Body of pancreas (tissue), 4 donors: ENCODE results near the gene TRIM24. TPM values are rescaled to one million over a fixed set of nuclear protein-coding genes. Genes with fewer than 3 reads are reported as not detected.

Experiments
- ATAC-seq: fragments of 150-250 bp; one replicate; pipeline ENCODE4 v1.9.1; 2016
- DNase-seq, 4 donors: peaks; one replicate each; pipeline ENCODE4 v3.0.0-alpha.2; 2019
- H3K27ac ChIP-seq, 4 donors: fragments of 200-600 bp; sonication (generic); 1 replicate in 3 of 4; 2 replicates in 1 of 4; pipeline versions ENCODE4 v1.5.1 to v1.6.1; 2016 to 2019; ENCODE audit warnings: mild to moderate bottlenecking in 1 of 4, mixed read lengths in 1 of 4, moderate library complexity in 1 of 4
- H3K27me3 ChIP-seq, 2 donors: fragments of 200-600 bp; sonication (generic); one replicate each; pipeline ENCODE4 v1.6.0; 2016; ENCODE audit warnings: mild to moderate bottlenecking in 1 of 2
- H3K36me3 ChIP-seq, 2 donors: fragments of 200-600 bp; sonication (generic); replicated peaks in 1 of 2; 2 replicates each; pipeline ENCODE4 v1.5.1; 2016; ENCODE audit warnings: low read depth in 2 of 2; ENCODE audit not compliant: insufficient read depth in 1 of 2
- H3K4me1 ChIP-seq: fragments of 200-600 bp; sonication (generic); one replicate; pipeline ENCODE4 v1.6.0; 2016
- H3K4me3 ChIP-seq, 2 donors: fragments of 200-600 bp; sonication (generic); 1 replicate in 1 of 2; 2 replicates in 1 of 2; pipeline ENCODE4 v1.5.1; 2016 to 2019
- H3K9me3 ChIP-seq, 3 donors: fragments of 200-600 bp; sonication (generic); 1 replicate in 2 of 3; 2 replicates in 1 of 3; pipeline ENCODE4 v1.5.1; 2016
- POLR2A ChIP-seq, 3 donors: fragments of 450-650 bp; IDR thresholded peaks; one replicate each; pipeline ENCODE4 v1.6.1; 2016; ENCODE audit warnings: antibody characterized with exemption in 3 of 3, mild to moderate bottlenecking in 2 of 3
- WGBS, 2 donors: methylation state at CpG; one replicate each; pipeline ENCODE4 v1.1.5; 2017; 5-methylcytosine and 5-hydroxymethylcytosine counted together
- intact Hi-C: fragments of 100-400 bp; cut with DNase I; formaldehyde crosslinking; loops from one replicate; pipeline ENCODE4 v1.15.1; 2023
- total RNA-seq, 2 donors: library from RNA; depleted of rRNA; stranded (reverse); fragments of >200 nt; gene quantifications; one replicate each; pipeline ENCODE4 v1.1.0, GENCODE V29; 2016
- TF ChIP-seq, protein P1 (sequence below), 7 experiments: fragments of 450-650 bp in 4 of 7; fragments of 200-600 bp in 3 of 7; sonication (generic) in 3 of 7; IDR thresholded peaks; one replicate each; pipeline ENCODE4 v1.5.1; 2016 to 2019; ENCODE audit warnings: antibody characterized with exemption in 7 of 7

Gene TRIM24
- total RNA-seq, 2 donors from 2014 or later, result 12.2 to 12.5 TPM

GRCh38 chr7:138581065-138581464 is 121.0 kb downstream of the TRIM24 start:
- no peak for TF ChIP-seq POLR2A (IDR thresholded peaks at IDR 0.05)
- TF ChIP-seq, protein P1, sequence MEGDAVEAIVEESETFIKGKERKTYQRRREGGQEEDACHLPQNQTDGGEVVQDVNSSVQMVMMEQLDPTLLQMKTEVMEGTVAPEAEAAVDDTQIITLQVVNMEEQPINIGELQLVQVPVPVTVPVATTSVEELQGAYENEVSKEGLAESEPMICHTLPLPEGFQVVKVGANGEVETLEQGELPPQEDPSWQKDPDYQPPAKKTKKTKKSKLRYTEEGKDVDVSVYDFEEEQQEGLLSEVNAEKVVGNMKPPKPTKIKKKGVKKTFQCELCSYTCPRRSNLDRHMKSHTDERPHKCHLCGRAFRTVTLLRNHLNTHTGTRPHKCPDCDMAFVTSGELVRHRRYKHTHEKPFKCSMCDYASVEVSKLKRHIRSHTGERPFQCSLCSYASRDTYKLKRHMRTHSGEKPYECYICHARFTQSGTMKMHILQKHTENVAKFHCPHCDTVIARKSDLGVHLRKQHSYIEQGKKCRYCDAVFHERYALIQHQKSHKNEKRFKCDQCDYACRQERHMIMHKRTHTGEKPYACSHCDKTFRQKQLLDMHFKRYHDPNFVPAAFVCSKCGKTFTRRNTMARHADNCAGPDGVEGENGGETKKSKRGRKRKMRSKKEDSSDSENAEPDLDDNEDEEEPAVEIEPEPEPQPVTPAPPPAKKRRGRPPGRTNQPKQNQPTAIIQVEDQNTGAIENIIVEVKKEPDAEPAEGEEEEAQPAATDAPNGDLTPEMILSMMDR (IDR thresholded peaks at IDR 0.05), result no peak
- Histone ChIP-seq H3K4me3 (no peak overlapping the region), H3K36me3 (peaks cover 0 to 18% of the 10 kb centered on the region in 2 donors), H3K27ac (no peak overlapping the region), H3K9me3 (no peaks in the 10 kb centered on the region), H3K4me1 (no peaks in the 10 kb centered on the region), H3K27me3 (no peaks in the 10 kb centered on the region)
- 97 to 98% methylated on average over 4 of the region's 4 CpGs for WGBS, 2 donors
- intact Hi-C loops, result no loop called here
- no peak for DNase-seq
- no peak for ATAC-seq

- Histone ChIP-seq H3K9me3 (no peaks in the 10 kb centered on the region), H3K4me1 (no peaks in the 10 kb centered on the region), H3K36me3 (peaks cover 0 to 10% of the 10 kb centered on the region in 2 donors), H3K27me3 (no peaks in the 10 kb centered on the region), H3K27ac (no peak overlapping the region), H3K4me3 (no peak overlapping the region)
- intact Hi-C loops, result no loop called here
- TF ChIP-seq POLR2A (IDR thresholded peaks at IDR 0.05), result no peak
- TF ChIP-seq, protein P1 (IDR thresholded peaks at IDR 0.05), result no peak
- no peak for ATAC-seq
- no peak for DNase-seq
Observed at GRCh38 chr7:138584283-138584682, 124.2 kb downstream of the TRIM24 start.

DNA sequence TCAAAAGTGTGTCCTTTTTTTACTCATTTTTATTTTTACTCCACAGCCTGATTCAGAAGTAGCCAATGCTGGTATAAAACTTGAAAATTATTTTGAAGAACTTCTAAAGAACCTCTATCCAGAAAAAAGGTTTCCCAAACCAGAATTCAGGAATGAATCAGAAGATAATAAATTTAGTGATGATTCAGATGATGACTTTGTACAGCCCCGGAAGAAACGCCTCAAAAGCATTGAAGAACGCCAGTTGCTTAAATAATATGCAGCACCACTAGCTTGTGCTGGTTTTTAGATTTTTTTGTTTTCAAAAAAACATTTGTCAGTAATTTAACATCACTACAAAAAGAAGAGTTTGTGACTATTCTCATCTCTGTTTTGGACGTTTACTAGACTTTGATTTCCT is 124.6 kb downstream of the TRIM24 start:
- ATAC-seq (no peak), DNase-seq (no peak)
- H3K27ac ChIP-seq, result no peak overlapping the region
- no peaks in the 10 kb centered on the region for H3K4me1 ChIP-seq
- H3K9me3 ChIP-seq, result no peaks in the 10 kb centered on the region
- WGBS, 2 donors, result 90 to 94% methylated on average over 4 of the region's 4 CpGs
- H3K4me3 ChIP-seq, result no peak overlapping the region
- no peaks in the 10 kb centered on the region for H3K27me3 ChIP-seq
- intact Hi-C loops, result no loop called here
- no peak for TF ChIP-seq POLR2A (IDR thresholded peaks at IDR 0.05)
- TF ChIP-seq, protein P1 (IDR thresholded peaks at IDR 0.05), result no peak
- H3K36me3 ChIP-seq, result peaks cover 0 to 8% of the 10 kb centered on the region in 2 donors

DNA sequence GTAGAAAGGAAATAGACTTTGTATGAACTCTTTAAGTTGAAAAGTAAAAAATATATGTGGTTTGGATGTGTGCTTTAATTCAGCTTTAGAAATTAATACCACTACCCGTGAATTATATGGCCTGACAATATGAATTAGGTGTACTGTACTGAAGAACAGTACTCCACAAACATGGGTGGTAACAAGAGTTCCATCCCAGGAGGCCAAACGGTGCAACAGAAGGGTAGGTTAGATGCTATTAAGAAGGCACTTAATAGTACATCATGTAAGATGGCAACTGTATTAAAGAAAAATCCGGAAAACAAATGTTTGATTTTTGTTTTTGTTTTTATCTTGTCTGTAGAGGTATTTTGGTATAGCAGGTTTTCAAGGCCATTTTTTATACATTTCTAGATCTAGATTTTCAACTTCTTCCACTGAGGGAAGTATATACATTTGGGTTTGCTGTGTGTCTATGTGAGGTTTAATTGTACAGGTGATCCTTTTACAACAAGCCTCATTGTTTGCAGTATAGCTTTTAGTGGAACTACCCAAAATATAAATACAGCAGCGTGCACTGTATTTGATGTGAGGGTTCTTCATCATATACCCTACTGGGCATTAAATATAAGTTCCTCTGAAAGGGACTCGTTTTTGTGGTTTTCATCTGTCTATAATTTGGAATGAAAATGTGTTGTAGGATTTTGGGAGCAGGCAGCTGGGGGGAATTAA is 125.4 kb downstream of the TRIM24 start:
- intact Hi-C loops, result no loop called here
- 78 to 92% methylated on average over 5 of the region's 5 CpGs for WGBS, 2 donors
- H3K9me3 ChIP-seq, result no peaks in the 10 kb centered on the region
- no peak overlapping the region for H3K4me3 ChIP-seq
- peaks cover 0 to 2% of the 10 kb centered on the region in 2 donors for H3K36me3 ChIP-seq
- ATAC-seq (no peak), DNase-seq (no peak)
- no peaks in the 10 kb centered on the region for H3K4me1 ChIP-seq
- TF ChIP-seq, protein P1 (IDR thresholded peaks at IDR 0.05), result no peak
- no peak for TF ChIP-seq POLR2A (IDR thresholded peaks at IDR 0.05)
- no peak overlapping the region for H3K27ac ChIP-seq
- no peaks in the 10 kb centered on the region for H3K27me3 ChIP-seq

GRCh38 chr7:138587485-138587884 is 127.4 kb downstream of the TRIM24 start:
- no peaks in the 10 kb centered on the region for H3K4me1 ChIP-seq
- intact Hi-C loops, result no loop called here
- H3K36me3 ChIP-seq, result no peaks in the 10 kb centered on the region
- ATAC-seq (no peak), DNase-seq (no peak)
- TF ChIP-seq, protein P1 (IDR thresholded peaks at IDR 0.05), result no peak
- TF ChIP-seq POLR2A (IDR thresholded peaks at IDR 0.05), result no peak
- WGBS, 2 donors, result 92 to 96% methylated on average over 3 to 4 of the region's 4 CpGs
- no peak overlapping the region for H3K27ac ChIP-seq
- no peaks in the 10 kb centered on the region for H3K9me3 ChIP-seq
- no peak overlapping the region for H3K4me3 ChIP-seq
- no peaks in the 10 kb centered on the region for H3K27me3 ChIP-seq
